Heart left ventricle (tissue), 13 donors: ENCODE measurements around the gene DOCK1.

Source experiments
- CTCF ChIP-seq, 12 donors: fragments of 200-600 bp; sonication (generic) in 4 of 12; IDR thresholded peaks; one replicate each; pipeline versions ENCODE4 v1.5.0 to v1.8.0; 2018 to 2022; ENCODE audit warnings: antibody characterized with exemption in 12 of 12, mild to moderate bottlenecking in 5 of 12
- POLR2A ChIP-seq, 2 donors: fragments of 450-650 bp; IDR thresholded peaks; one replicate each; pipeline ENCODE4 v1.6.1; 2017; ENCODE audit warnings: antibody characterized with exemption in 2 of 2, mild to moderate bottlenecking in 2 of 2, moderate library complexity in 2 of 2
- donor health status: ischemic (EF 13 %, LVEDD 7.1; RV severe dilation, severe dysfunction).
- donor health status: DM: no; HTN: yes; CAD: no.
- donor health status: DM: no; HTN: no; CAD: no.
- donor health status: ischemic (EF 25% LVEDD 6.9; RV normal size, moderate dysfunction).
- donor health status: ischemic (EF 25% LVEDD 5.7; RV mildly dilated, moderate dysfunction).
- donor health status: ischemic (EF 35%, LVEDD 5.7; RV mildly dilated, moderate dysfunction).
- donor health status: nonischemic (EF 11% LVEDD 7.7; RV severe dilation, severe dysfunction).
- donor health status: DM: yes; HTN: yes; CAD: no.
- donor health status: PGD.
- donor health status: ischemic (EF 29% LVEDD 5.4; RV normal size, mild dysfunction).
- donor health status: nonischemic (EF 23%, LVEDD 6.1; RV moderate dilation, normal function).

- TF ChIP-seq CTCF (IDR thresholded peaks at IDR 0.05) (no peak), POLR2A (IDR thresholded peaks at IDR 0.05) (no peak)
Measured at GRCh38 chr10:126963354-126963753, 58.1 kb downstream of the DOCK1 start.
